ENCODE results near the gene SMG9.

The SMG9 gene

DNA sequence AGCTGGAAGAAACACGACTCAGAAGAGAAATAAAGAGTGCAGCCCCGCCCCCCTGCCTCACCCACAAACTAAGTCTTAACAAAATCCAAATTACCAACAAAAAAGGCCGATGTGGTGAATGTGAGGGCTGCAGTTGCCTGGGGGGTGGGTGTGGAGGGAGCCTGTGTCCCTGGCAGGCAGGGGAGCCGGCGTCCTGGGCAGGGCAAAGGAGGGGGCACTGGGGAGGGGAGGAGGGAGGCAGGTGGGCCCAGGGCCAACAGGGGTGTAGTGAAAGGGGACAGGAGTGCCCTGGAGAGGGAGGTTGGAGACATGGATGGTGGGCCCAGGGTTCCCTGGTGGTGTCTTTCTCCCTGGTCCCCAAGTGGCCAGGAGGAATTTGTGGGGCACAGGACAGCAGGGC is 34.8 kb downstream of the SMG9 start:
- no peak for DNase-seq

- no peak for DNase-seq
These were observed 35.3 kb downstream of the SMG9 start for GRCh38 chr19:43719378-43719868.

GRCh38 chr19:43718627-43719377 is 36.0 kb downstream of the SMG9 start:
- no peak for DNase-seq

DNA sequence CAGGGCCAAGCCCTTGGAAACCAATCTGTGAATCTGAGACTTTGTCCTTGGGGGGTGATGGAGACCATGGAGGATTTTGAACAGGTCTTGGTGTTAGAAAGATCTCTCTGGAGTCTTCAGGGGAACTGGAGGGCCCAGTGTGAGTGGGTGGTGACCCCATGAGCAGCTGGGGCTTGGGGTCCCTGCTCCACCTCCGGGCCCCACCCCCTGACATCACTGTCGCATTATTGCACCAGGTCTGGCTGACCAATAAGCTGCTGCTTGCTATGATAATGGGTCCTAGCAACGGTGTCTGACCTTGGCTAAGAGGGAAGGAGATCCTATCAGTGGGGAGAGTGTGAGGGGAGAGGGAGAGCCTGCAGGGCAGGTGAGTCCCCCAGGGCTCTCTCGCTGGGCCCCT is 39.0 kb downstream of the SMG9 start, which contains the start of gene IRGC:
Gene IRGC (plus strand): TSS at position 301 of the 400 bp plus-strand sequence. CDS start 2,483 bp downstream, outside the sequence.
- no peak for DNase-seq

DNA sequence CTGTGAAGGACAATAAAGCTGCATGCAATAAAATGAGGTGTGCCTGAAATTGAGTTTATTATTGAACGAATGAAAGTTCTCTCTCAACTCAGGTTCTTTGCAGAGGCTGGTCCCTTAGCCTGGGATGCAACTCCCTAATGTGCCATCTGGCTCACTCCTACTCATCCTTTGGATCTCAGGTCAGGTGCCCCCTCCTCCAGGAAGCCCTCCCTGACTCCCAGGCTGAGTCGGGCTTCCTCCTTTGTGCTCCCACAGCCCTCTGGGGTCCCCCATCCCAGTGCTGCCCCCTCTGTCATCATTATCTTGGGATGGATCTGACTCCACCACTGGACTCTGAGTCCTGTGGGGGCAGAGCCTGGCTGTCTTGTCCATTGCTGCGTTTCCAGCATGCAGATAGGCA is 41.6 kb downstream of the SMG9 start:
- DNase-seq: no peak

GRCh38 chr19:43711751-43712355 is 42.9 kb downstream of the SMG9 start:
- DNase-seq: no peak

GRCh38 chr19:43708716-43709115 is 46.0 kb downstream of the SMG9 start:
- DNase-seq: no peak

- DNase-seq: no peak
These were observed 47.5 kb downstream of the SMG9 start for GRCh38 chr19:43707158-43707712.

DNA sequence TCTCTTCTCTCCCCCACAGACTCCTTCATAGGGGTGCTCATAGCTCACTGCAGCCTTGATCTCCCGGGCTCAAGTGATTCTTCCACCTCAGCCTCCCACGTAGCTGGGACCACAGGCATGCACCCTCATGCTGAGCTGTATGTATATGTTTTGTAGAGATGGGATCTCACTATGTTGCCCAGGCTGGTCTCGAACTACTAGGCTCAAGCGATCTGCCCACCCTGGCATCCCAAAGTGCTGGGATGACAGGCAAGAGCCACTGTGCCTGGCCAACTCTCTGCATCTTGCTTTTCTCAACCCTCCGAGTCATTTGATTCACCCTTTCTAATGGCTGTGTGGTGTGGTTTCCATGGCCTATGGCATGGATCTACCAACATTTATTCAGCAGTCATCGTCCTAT is 49.0 kb downstream of the SMG9 start:
- no peak for DNase-seq

DNA sequence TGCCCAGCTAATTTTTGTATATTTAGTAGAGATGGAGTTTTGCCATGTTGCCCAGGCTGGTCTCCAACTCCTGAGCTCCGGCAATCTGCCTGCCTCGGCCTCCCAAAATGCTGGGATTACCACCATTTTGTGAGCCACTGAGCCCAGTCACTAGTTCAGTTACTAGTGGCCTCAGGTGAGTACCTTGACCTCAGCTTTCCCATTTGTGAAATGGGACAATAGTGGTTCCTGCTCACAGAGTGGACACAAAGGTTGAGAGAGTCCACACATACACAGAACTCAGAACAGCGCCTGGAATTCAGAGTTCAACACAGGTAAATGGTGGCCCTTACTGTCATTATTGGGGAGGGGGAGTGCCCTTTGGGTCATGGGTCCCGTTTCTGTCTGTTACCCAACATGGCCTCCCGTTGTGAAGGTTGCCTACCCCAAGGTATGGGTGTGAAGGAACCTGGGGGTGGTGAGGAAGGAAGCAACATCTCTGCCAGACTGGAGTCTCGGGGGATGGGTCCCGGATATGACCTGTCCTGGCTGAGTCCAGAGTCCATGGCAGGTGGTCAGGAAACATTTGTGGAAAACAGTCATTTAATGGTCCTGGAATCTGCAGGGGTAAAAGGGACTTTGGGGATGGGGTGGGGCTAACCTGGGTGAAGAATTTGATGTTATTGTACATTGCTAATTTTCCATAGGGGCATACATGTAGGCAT is 50.6 kb downstream of the SMG9 start:
- DNase-seq: no peak

DNA sequence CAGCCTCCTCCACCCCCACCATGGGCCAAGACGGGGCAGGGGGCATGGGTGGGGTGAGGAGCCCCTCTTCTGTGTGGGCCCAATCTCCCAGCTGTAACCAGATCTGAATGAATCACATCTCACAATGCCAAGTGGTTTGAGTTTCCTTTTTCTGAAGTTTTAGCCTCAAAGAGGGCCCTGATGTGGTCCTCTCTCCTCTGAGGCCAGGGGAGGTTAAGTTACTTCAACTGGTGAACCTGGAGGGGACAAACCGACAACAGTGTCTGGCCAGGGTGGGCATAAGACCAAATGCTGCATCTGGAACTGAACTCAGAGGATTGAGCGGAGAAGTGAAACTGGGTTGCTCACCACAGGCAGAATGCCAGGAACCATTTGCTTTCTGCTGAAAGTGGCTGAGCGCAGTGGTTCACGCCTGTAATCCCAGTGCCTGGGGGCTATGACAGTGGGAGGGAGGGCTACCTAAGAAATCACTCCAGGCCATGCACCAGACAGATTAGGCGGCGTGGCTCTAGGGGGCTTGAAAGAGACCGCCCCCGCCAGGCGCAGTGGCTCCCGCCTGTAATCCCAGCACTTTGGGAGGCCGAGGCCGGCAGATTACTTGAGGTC is 54.3 kb downstream of the SMG9 start:
- peak; percentile 40 for DNase-seq

DNA sequence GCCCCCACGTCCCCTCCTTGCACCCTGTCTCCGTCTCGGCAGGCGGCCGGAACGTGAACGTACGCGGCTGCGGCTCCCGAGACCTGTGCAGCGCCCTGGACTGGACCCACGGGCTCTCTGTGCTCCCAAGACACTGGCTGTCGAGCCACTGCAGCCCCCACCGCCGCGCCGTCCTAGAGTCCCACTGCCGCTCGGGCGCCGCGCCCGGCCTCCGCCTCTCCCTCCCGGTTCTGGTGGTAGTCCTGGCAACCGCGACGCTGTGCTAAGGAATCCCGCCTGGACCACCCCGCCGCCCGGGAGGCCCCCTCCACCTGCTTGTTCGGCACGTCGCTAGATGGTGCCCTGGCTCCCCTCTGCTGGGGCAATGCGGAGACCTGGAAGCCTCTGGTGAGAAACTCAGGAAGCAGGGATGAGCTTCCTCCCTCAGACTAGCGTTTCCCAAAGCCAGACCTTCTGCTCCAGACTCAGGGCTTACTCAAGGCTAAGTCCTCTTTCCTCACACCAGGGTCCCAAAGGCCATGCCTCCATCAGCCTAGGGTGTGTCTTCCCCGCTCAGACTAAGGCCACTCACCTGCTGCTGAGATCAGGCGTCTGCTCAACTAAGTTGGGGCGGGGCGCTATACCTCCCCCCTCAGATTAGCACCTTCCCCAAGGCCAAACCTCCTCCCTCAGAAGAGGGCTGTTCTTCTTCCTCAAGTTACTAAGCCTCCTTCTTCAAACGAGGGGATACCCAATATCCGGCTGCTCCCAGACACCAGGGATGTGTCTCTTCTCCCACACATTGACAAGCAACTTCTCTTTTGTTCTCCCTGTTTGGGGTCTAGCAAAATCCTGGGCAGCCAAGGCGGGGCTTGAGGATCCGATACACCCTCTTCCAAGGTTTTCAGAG is 55.0 kb downstream of the SMG9 start:
- peak; percentile 29 for DNase-seq

GRCh38 chr19:43697295-43697694 is 57.5 kb downstream of the SMG9 start:
- no peak for DNase-seq

GRCh38 chr19:43695985-43696704 is 58.6 kb downstream of the SMG9 start:
- DNase-seq: peak; percentile 61

- no peak for DNase-seq
These were observed 60.2 kb downstream of the SMG9 start for GRCh38 chr19:43694553-43694952.

- DNase-seq: no peak
These were observed 61.9 kb downstream of the SMG9 start for GRCh38 chr19:43692877-43693276.

- no peak for DNase-seq
These were observed 62.4 kb downstream of the SMG9 start for GRCh38 chr19:43692385-43692784.

GRCh38 chr19:43691755-43692154 is 63.0 kb downstream of the SMG9 start:
- no peak for DNase-seq

DNA sequence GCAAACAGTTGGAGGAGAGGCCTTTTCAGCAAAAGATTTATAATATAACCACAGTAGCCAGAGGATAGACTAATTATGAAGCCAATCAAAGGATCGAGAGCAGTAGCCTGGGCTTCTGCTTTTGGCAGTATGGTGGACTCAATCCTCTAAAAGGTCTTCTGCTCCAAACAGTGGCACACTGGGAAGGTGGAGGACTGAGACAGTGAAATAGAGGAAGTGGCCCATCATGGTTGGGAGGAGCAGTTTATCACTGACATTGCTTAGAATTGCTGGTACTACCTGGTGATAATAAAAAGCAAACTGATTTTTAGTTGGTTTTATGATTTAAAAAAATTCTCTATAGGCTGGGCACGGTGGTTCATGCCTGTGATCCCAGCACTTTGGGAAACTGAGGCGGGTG is 63.9 kb downstream of the SMG9 start:
- no peak for DNase-seq

DNA sequence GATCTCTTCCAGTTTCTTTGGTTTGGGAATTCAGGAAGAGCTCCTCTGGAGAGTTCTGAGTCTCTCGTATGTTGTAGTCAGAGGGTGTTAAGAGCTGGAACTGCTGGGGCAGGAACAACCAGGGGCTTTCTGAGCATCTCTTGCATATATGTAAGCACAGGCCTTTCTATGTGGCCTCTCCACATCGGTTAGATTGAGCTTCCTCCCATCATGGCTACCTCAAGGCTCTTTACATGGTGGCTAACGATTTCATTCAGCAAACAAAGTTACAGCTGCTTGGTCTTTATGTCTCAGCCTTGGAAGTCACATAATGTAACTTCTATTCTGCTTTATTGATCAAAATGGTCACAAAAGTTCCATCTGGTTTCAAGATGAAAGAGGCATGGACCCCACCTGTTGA is 64.3 kb downstream of the SMG9 start:
- DNase-seq: no peak

DNA sequence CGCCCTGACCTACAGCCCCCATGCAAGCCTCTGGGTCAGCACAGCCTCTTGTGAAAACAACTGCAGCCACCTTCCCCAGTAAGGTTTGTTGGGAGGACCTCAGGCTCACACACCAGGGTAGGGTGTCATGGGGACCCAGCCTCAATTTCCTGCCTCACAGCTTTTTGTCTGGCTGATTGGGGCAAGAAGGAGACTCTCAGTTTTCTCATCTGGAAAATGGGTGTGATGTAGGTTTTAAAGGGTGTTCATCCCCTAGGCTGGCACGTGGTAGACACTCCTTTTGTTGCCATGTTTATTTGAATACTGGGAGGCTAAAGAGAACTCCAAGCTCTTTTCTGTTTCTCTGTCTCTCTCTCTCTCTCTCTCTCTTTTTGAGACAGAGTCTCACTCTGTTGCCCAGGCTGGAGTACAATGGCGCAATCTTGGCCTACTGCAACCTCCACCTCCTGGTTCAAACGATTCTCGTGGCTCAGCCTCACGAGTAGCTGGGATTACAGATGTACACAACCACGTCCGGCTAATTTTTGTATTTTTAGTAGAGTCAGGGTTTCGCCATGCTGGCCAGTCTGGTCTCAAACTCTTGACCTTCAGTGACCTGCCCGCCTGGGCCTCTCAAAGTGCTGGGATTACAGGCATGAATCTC is 66.6 kb downstream of the SMG9 start:
- no peak for DNase-seq

Measured in hematopoietic multipotent progenitor cell treated with erythropoietin and hydrocortisone succinate and interleukin-3 and kit ligand, for 4 days (in vitro differentiated cells).